DOHH2 (cell line): ENCODE measurements around the gene DLK1.

Experiments used
- H3F3A ChIP-seq: fragments of 200-600 bp; sonication (generic), shearing (Covaris generic); 2 replicates; pipeline ENCODE4 v1.6.0; 2016; ENCODE audit warnings: antibody characterized with exemption, mild to moderate bottlenecking; ENCODE audit not compliant: control insufficient read depth, insufficient read depth
- H3K27ac ChIP-seq: fragments of 200-600 bp; sonication (generic); 2 replicates; pipeline ENCODE4 v1.5.1; 2014; ENCODE audit warnings: low read depth, mild to moderate bottlenecking, low read length, moderate library complexity
- H3K27me3 ChIP-seq: fragments of 200-600 bp; sonication (generic); 2 replicates; pipeline ENCODE4 v1.6.1; 2014; ENCODE audit warnings: mild to moderate bottlenecking, low read length, mixed read lengths; ENCODE audit not compliant: control insufficient read depth
- H3K36me3 ChIP-seq: fragments of 200-600 bp; sonication (generic); 2 replicates; pipeline ENCODE4 v1.6.1; 2014; ENCODE audit warnings: mild to moderate bottlenecking, low read length, moderate library complexity, mixed read lengths; ENCODE audit not compliant: control insufficient read depth
- H3K4me1 ChIP-seq: fragments of 200-600 bp; sonication (generic); 2 replicates; pipeline ENCODE4 v1.6.1; 2014; ENCODE audit warnings: mild to moderate bottlenecking, low read length, mixed read lengths; ENCODE audit not compliant: control insufficient read depth
- H3K4me2 ChIP-seq: fragments of 200-600 bp; sonication (generic); 2 replicates; pipeline ENCODE4 v1.6.0; 2014; ENCODE audit warnings: mild to moderate bottlenecking, low read length, moderate library complexity
- H3K4me3 ChIP-seq: fragments of 200-600 bp; sonication (generic); 2 replicates; pipeline ENCODE4 v1.5.1; 2014; ENCODE audit warnings: mild to moderate bottlenecking, low read length, mixed read lengths
- H3K79me2 ChIP-seq: fragments of 200-600 bp; sonication (generic); 2 replicates; pipeline ENCODE4 v1.6.1; 2014; ENCODE audit warnings: mild to moderate bottlenecking, low read length, mixed read lengths; ENCODE audit not compliant: control insufficient read depth
- H3K9me2 ChIP-seq: fragments of 200-600 bp; sonication (generic); replicated peaks from 2 replicates; pipeline ENCODE4 v1.6.1; 2014; ENCODE audit warnings: mild to moderate bottlenecking, low read length, mixed read lengths; ENCODE audit not compliant: control insufficient read depth
- H3K9me3 ChIP-seq: fragments of 200-600 bp; sonication (generic); 2 replicates; pipeline ENCODE4 v1.6.1; 2014; ENCODE audit warnings: antibody characterized with exemption, low read length, mixed read lengths; ENCODE audit not compliant: control insufficient read depth, insufficient read depth
- H4K20me1 ChIP-seq: fragments of 200-600 bp; sonication (generic); 2 replicates; pipeline ENCODE4 v1.6.0; 2014; ENCODE audit warnings: low read depth, mild to moderate bottlenecking, antibody characterized with exemption, low read length, moderate library complexity; ENCODE audit not compliant: control insufficient read depth, insufficient read depth
- EZH2phosphoT487 ChIP-seq: fragments of 200-600 bp; sonication (generic); IDR thresholded peaks from 2 replicates; pipeline ENCODE4 v1.6.1; 2017; ENCODE audit warnings: borderline replicate concordance, mild to moderate bottlenecking, antibody characterized with exemption, low read length, moderate library complexity, mixed read lengths
- TF ChIP-seq, protein P1 (sequence below): fragments of 200-600 bp; sonication (generic); IDR thresholded peaks from one replicate; pipeline ENCODE4 v1.5.1; 2014; ENCODE audit warnings: antibody characterized with exemption, mild to moderate bottlenecking, low read depth, low read length; ENCODE audit not compliant: poor library complexity, severe bottlenecking

Gene DLK1

DNA sequence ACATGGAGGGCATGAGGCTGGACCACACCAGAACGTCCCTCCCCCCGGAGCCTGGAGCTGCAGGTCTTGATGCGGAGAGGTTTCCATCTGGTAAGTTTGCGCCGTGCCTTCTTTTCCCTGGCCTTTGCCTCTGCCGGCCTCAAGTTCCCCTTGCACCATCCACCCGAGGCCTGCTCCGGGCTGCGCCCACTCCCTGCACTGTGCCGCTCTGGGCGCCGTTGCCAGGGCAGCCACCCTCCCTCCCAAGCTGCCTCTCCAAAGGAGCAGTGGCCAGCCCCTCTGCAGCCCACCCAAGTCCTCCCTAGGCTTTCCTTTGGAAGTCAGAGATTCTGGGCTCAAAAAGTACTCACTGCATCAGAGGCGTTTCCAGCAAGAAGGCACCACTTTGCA, 53.0 kb downstream of the DLK1 start:
- no peaks in the 10 kb centered on the region for H3K79me2 ChIP-seq
- no peak overlapping the region for H3K4me3 ChIP-seq
- no peak overlapping the region for H3K27ac ChIP-seq
- H3K4me1 ChIP-seq, result no peaks in the 10 kb centered on the region
- TF ChIP-seq, protein P1, sequence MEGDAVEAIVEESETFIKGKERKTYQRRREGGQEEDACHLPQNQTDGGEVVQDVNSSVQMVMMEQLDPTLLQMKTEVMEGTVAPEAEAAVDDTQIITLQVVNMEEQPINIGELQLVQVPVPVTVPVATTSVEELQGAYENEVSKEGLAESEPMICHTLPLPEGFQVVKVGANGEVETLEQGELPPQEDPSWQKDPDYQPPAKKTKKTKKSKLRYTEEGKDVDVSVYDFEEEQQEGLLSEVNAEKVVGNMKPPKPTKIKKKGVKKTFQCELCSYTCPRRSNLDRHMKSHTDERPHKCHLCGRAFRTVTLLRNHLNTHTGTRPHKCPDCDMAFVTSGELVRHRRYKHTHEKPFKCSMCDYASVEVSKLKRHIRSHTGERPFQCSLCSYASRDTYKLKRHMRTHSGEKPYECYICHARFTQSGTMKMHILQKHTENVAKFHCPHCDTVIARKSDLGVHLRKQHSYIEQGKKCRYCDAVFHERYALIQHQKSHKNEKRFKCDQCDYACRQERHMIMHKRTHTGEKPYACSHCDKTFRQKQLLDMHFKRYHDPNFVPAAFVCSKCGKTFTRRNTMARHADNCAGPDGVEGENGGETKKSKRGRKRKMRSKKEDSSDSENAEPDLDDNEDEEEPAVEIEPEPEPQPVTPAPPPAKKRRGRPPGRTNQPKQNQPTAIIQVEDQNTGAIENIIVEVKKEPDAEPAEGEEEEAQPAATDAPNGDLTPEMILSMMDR, result no peak
- no peak for TF ChIP-seq EZH2phosphoT487
- H3F3A ChIP-seq, result no peaks in the 10 kb centered on the region
- no peaks in the 10 kb centered on the region for H3K9me2 ChIP-seq
- no peak overlapping the region for H3K4me2 ChIP-seq
- no peaks in the 10 kb centered on the region for H4K20me1 ChIP-seq
- no peaks in the 10 kb centered on the region for H3K27me3 ChIP-seq
- H3K9me3 ChIP-seq, result no peaks in the 10 kb centered on the region
- H3K36me3 ChIP-seq, result no peaks in the 10 kb centered on the region

DNA sequence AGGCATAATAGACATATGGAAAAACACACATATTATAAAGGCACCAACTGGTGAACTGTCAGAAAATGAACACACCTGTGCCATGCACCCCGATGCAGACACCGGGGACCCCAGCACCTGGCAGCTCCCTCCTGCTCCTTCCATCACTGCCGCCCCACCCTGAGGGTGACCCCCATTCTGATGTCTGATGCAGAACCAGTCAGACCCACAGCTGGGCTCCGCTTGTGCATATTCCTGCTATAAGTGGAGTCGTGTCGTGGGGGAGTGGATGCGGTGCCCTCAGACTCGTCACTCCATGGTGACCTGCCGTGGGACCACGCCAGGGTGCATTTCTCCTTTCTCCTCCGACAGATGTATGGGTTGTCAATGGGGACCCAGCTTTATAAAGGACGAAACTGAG, 53.6 kb downstream of the DLK1 start:
- H3K9me3 ChIP-seq, result no peaks in the 10 kb centered on the region
- H3K4me2 ChIP-seq, result no peak overlapping the region
- H3K27ac ChIP-seq, result no peak overlapping the region
- no peaks in the 10 kb centered on the region for H3K36me3 ChIP-seq
- no peaks in the 10 kb centered on the region for H4K20me1 ChIP-seq
- H3F3A ChIP-seq, result no peaks in the 10 kb centered on the region
- H3K27me3 ChIP-seq, result no peaks in the 10 kb centered on the region
- TF ChIP-seq, protein P1, result no peak
- TF ChIP-seq EZH2phosphoT487, result no peak
- no peaks in the 10 kb centered on the region for H3K4me1 ChIP-seq
- H3K4me3 ChIP-seq, result no peak overlapping the region
- no peaks in the 10 kb centered on the region for H3K9me2 ChIP-seq
- H3K79me2 ChIP-seq, result no peaks in the 10 kb centered on the region

DNA sequence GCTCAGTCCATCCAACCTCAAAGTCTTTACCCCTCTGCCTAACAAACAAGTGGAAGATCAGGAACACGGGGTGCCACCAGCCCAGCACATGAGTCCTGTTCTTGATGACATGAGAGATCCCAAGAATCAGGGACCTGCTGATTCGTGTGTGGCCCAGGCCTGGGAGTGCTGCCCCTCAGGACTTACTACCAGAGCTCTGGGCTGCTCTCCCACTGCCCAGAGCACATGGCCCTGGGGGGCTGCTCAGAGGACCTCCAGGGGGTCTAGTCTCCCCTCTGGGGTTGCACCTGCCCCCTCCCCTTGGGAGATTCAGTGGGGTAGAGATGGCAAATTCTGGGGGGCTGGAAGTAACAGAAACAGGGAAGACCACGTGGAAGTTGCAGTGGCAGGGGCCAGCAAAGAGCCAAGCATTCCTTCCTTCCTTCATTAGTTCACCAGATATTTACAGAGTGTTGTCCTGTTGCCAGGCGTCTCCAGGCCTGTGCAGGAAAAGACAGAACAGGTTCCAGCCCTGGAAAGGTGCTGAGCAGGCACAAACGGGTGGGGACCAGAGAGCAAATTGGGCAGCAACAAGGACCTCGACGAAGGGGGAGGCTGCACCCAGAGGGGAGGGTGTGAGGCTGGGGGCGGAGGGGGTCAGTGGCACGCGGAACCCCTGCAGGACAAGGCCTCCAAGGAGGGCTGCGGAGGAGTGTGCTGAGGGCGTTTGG, 54.1 kb downstream of the DLK1 start:
- H3K4me1 ChIP-seq, result no peaks in the 10 kb centered on the region
- no peaks in the 10 kb centered on the region for H3K9me2 ChIP-seq
- no peaks in the 10 kb centered on the region for H3K79me2 ChIP-seq
- no peaks in the 10 kb centered on the region for H3F3A ChIP-seq
- H3K9me3 ChIP-seq, result no peaks in the 10 kb centered on the region
- no peaks in the 10 kb centered on the region for H3K27me3 ChIP-seq
- H4K20me1 ChIP-seq, result no peaks in the 10 kb centered on the region
- TF ChIP-seq, protein P1, result no peak
- TF ChIP-seq EZH2phosphoT487, result no peak
- H3K27ac ChIP-seq, result no peak overlapping the region
- H3K4me2 ChIP-seq, result no peak overlapping the region
- H3K4me3 ChIP-seq, result no peak overlapping the region
- no peaks in the 10 kb centered on the region for H3K36me3 ChIP-seq
